HepG2 (cell line): ENCODE data around the gene MTHFD1L.

ENCODE experiments used
- CTCF ChIP-seq: sonication (generic); formaldehyde crosslinking; IDR thresholded peaks from 2 replicates; pipeline ENCODE4 v1.5.0; 2020; ENCODE audit warnings: mild to moderate bottlenecking, missing genetic modification reagents, moderate library complexity
- ESRRA ChIP-seq: sonication (generic); formaldehyde crosslinking; IDR thresholded peaks from 2 replicates; pipeline ENCODE4 v1.5.1; 2020; ENCODE audit warnings: mild to moderate bottlenecking, low read depth, missing genetic modification reagents
- RFX3 ChIP-seq: IDR thresholded peaks from 2 replicates; pipeline ENCODE4 v1.6.1; 2016; ENCODE audit warnings: missing biosample characterization, missing genetic modification reagents
- ZKSCAN1 ChIP-seq: fragments of 150-350 bp; IDR thresholded peaks from 2 replicates; pipeline ENCODE4 v1.6.1; 2014; ENCODE audit warnings: low read length
- ZNF746 ChIP-seq: sonication (generic); formaldehyde crosslinking; IDR thresholded peaks from 2 replicates; pipeline ENCODE4 v1.8.0; 2022; ENCODE audit warnings: mild to moderate bottlenecking, missing genetic modification reagents

GRCh38 chr6:150894935-150895552 is 29.5 kb downstream of the MTHFD1L start:
- TF ChIP-seq ZNF746 (CRISPR knock-in tag) (no peak), RFX3 (CRISPR knock-in tag) (no peak), ZKSCAN1 (no peak), ESRRA (CRISPR knock-in tag) (no peak), CTCF (no peak)
